ENCODE measurements around the gene GLIS1. TPM values are rescaled to one million over a fixed set of nuclear protein-coding genes. Genes with fewer than 3 reads are reported as not detected.
A peak's percentile ranks its signal among the peaks of the same experiment; 100 is the strongest.

GLIS1 gene
- polyA plus RNA-seq, 3 donors: not detected

GRCh38 chr1:53693773-53694717 is 44.9 kb downstream of the GLIS1 start:
- Histone ChIP-seq H3K27ac (ENCODE audit: low read depth in 1 of 2, low read length in 2 of 2) (no peak overlapping the region), H3K9me3 (replicated peaks in 1 of 2; ENCODE audit: control insufficient read depth in 1 of 2, insufficient read depth in 1 of 2, low read length in 2 of 2) (no peaks in the 10 kb centered on the region), H3K36me3 (replicated peaks in 1 of 2; ENCODE audit: control insufficient read depth in 1 of 2, insufficient read depth in 2 of 2, low read length in 2 of 2) (no peaks in the 10 kb centered on the region), H2AFZ (ENCODE audit: insufficient read depth, low read depth, low read length, poor library complexity, severe bottlenecking) (no peak overlapping the region), H3K9ac (ENCODE audit: insufficient read depth, low read length, poor library complexity, severe bottlenecking) (no peak overlapping the region), H3K4me1 (ENCODE audit: control insufficient read depth in 1 of 2, insufficient read depth in 2 of 2, low read length in 2 of 2) (no peaks in the 10 kb centered on the region), H3K4me2 (replicated peaks; ENCODE audit: extremely low read depth, low read length, poor library complexity, severe bottlenecking) (no peak overlapping the region), H3K79me2 (ENCODE audit: insufficient read depth, low read length) (no peaks in the 10 kb centered on the region), H3K4me3 (replicated peaks in 1 of 3; ENCODE audit: low read depth in 2 of 3, low read length in 3 of 3) (no peak overlapping the region), H3K27me3 (ENCODE audit: control insufficient read depth in 2 of 2, insufficient read depth in 2 of 2, low read length in 2 of 2) (no peaks in the 10 kb centered on the region), H4K20me1 (ENCODE audit: insufficient read depth, low read length) (no peaks in the 10 kb centered on the region)
- DNase-seq: no peak
- intact Hi-C loops (cut with micrococcal nuclease): loop anchor here in 1 of 2 donors (5.0 kb wide), 1 partner anchor 387 kb away; no protein-coding TSS in a partner anchor
- peaks cover 0 to 5% (median 3%) of the 10 kb centered on the region in 3 donors for H3K27me3 Mint-ChIP-seq (ENCODE audit: low read depth in 3 of 3)
- no peaks in the 10 kb centered on the region for H3K9me3 Mint-ChIP-seq
- H3K4me1 Mint-ChIP-seq: peaks cover 8% of the 10 kb centered on the region
- 67% methylated on average over 17 of the region's 22 CpGs for WGBS (ENCODE audit: insufficient coverage)
- no peak for TF ChIP-seq CTCF (IDR thresholded peaks at IDR 0.05)
- peak overlapping the region in 1 of 7 donors; percentile 47 for H3K27ac Mint-ChIP-seq
- no peaks in the 10 kb centered on the region for H3K36me3 Mint-ChIP-seq
- H3K4me3 Mint-ChIP-seq: no peak overlapping the region

- Histone ChIP-seq H3K4me3 (replicated peaks in 1 of 3; ENCODE audit: low read depth in 2 of 3, low read length in 3 of 3) (no peak overlapping the region), H3K4me2 (replicated peaks; ENCODE audit: extremely low read depth, low read length, poor library complexity, severe bottlenecking) (no peak overlapping the region), H3K27me3 (ENCODE audit: control insufficient read depth in 2 of 2, insufficient read depth in 2 of 2, low read length in 2 of 2) (no peaks in the 10 kb centered on the region), H3K36me3 (replicated peaks in 1 of 2; ENCODE audit: control insufficient read depth in 1 of 2, insufficient read depth in 2 of 2, low read length in 2 of 2) (no peaks in the 10 kb centered on the region), H2AFZ (ENCODE audit: insufficient read depth, low read depth, low read length, poor library complexity, severe bottlenecking) (no peak overlapping the region), H3K9ac (ENCODE audit: insufficient read depth, low read length, poor library complexity, severe bottlenecking) (no peak overlapping the region), H4K20me1 (ENCODE audit: insufficient read depth, low read length) (no peaks in the 10 kb centered on the region), H3K4me1 (ENCODE audit: control insufficient read depth in 1 of 2, insufficient read depth in 2 of 2, low read length in 2 of 2) (no peaks in the 10 kb centered on the region), H3K27ac (ENCODE audit: low read depth in 1 of 2, low read length in 2 of 2) (no peak overlapping the region), H3K9me3 (replicated peaks in 1 of 2; ENCODE audit: control insufficient read depth in 1 of 2, insufficient read depth in 1 of 2, low read length in 2 of 2) (no peaks in the 10 kb centered on the region), H3K79me2 (ENCODE audit: insufficient read depth, low read length) (no peaks in the 10 kb centered on the region)
- H3K9me3 Mint-ChIP-seq: no peaks in the 10 kb centered on the region
- 75% methylated on average over 7 of the region's 8 CpGs for WGBS (ENCODE audit: insufficient coverage)
- TF ChIP-seq CTCF (IDR thresholded peaks at IDR 0.05): no peak
- no peak overlapping the region for H3K27ac Mint-ChIP-seq
- peaks cover 8% of the 10 kb centered on the region for H3K4me1 Mint-ChIP-seq
- intact Hi-C loops (cut with micrococcal nuclease): loop anchor here in 1 of 2 donors (5.0 kb wide), 1 partner anchor 386 kb away; no protein-coding TSS in a partner anchor
- no peak for DNase-seq
- peaks cover 0 to 5% (median 3%) of the 10 kb centered on the region in 3 donors for H3K27me3 Mint-ChIP-seq (ENCODE audit: low read depth in 3 of 3)
- no peak overlapping the region for H3K4me3 Mint-ChIP-seq
- no peaks in the 10 kb centered on the region for H3K36me3 Mint-ChIP-seq
Observed at GRCh38 chr1:53693339-53693738, 45.6 kb downstream of the GLIS1 start.
